Calu3 (cell line): ENCODE results near the gene PYCARD. TPM values are rescaled to one million over a fixed set of nuclear protein-coding genes. Genes with fewer than 3 reads are reported as not detected.

Source experiments
- BruUV-seq: library from RNA; stranded (reverse); fragments of 400-500 nt; replicated peaks from 2 replicates; lab custom pipeline; 2021; lab: Mats Ljungman, UMichigan
- CTCF ChIA-PET: fragments of 300-600 bp; sonication (Branson Sonifier 250); formaldehyde crosslinking; loops from one replicate; lab custom pipeline; 2022; ENCODE audit warnings: antibody characterized with exemption; lab: Charles Lee
- DNase-seq: peaks from one replicate; pipeline ENCODE4 v3.0.0; 2022
- H3K27ac Mint-ChIP-seq: one replicate; pipeline ENCODE4 v1.8.0; 2022; ENCODE audit warnings: mixed read lengths; ENCODE audit not compliant: unreplicated experiment
- H3K27me3 Mint-ChIP-seq: one replicate; pipeline ENCODE4 v1.8.0; 2022; ENCODE audit warnings: mixed read lengths; ENCODE audit not compliant: unreplicated experiment
- H3K36me3 Mint-ChIP-seq: one replicate; pipeline ENCODE4 v1.8.0; 2022; ENCODE audit warnings: mild to moderate bottlenecking, moderate library complexity, mixed read lengths; ENCODE audit not compliant: insufficient read depth, unreplicated experiment
- H3K4me1 Mint-ChIP-seq: one replicate; pipeline ENCODE4 v1.8.0; 2022; ENCODE audit warnings: mild to moderate bottlenecking, low read depth, mixed read lengths; ENCODE audit not compliant: unreplicated experiment
- H3K4me3 Mint-ChIP-seq: one replicate; pipeline ENCODE4 v1.8.0; 2022; ENCODE audit warnings: mild to moderate bottlenecking, low read depth, moderate library complexity, mixed read lengths; ENCODE audit not compliant: unreplicated experiment
- H3K9me3 Mint-ChIP-seq: one replicate; pipeline ENCODE4 v1.8.0; 2022; ENCODE audit warnings: low read depth, mixed read lengths; ENCODE audit not compliant: unreplicated experiment
- CTCF ChIP-seq: fragments of 200-600 bp; IDR thresholded peaks from one replicate; pipeline ENCODE4 v1.8.0; 2022; ENCODE audit warnings: antibody characterized with exemption; ENCODE audit not compliant: unreplicated experiment
- intact Hi-C: fragments of 100-400 bp; cut with micrococcal nuclease; formaldehyde crosslinking; loops from one replicate; pipeline ENCODE4 v1.10.0; 2022; ENCODE audit not compliant: unreplicated experiment
- total RNA-seq: library from RNA; stranded (reverse); gene quantifications from 2 replicates; pipeline ENCODE4 v1.2.3, GENCODE V29; 2022

The PYCARD gene
- total RNA-seq, 1 experiment from 2014 or later = 24.3 TPM

GRCh38 chr16:31190818-31191444 is 11.6 kb downstream of the PYCARD start:
- intact Hi-C loops = no loop called here
- no peaks in the 10 kb centered on the region for H3K9me3 Mint-ChIP-seq
- no peak for TF ChIP-seq CTCF
- CTCF ChIA-PET = no interaction called here
- BruUV-seq = no TSS peak
- H3K4me1 Mint-ChIP-seq = peaks cover 26% of the 10 kb centered on the region
- H3K27ac Mint-ChIP-seq = peak overlapping the region; percentile 65
- no peaks in the 10 kb centered on the region for H3K27me3 Mint-ChIP-seq
- no peak for DNase-seq
- peaks cover 100% of the 10 kb centered on the region for H3K36me3 Mint-ChIP-seq
- H3K4me3 Mint-ChIP-seq = no peak overlapping the region

- H3K27ac Mint-ChIP-seq = peak overlapping the region; percentile 65
- no peak overlapping the region for H3K4me3 Mint-ChIP-seq
- H3K9me3 Mint-ChIP-seq = no peaks in the 10 kb centered on the region
- no peak for TF ChIP-seq CTCF
- CTCF ChIA-PET = no interaction called here
- H3K27me3 Mint-ChIP-seq = no peaks in the 10 kb centered on the region
- BruUV-seq = no TSS peak
- intact Hi-C loops = no loop called here
- peaks cover 100% of the 10 kb centered on the region for H3K36me3 Mint-ChIP-seq
- no peak for DNase-seq
- peaks cover 35% of the 10 kb centered on the region for H3K4me1 Mint-ChIP-seq
These were observed 12.5 kb downstream of the PYCARD start for GRCh38 chr16:31190061-31190460.

GRCh38 chr16:31189412-31189778 is 13.2 kb downstream of the PYCARD start:
- no peaks in the 10 kb centered on the region for H3K9me3 Mint-ChIP-seq
- H3K27me3 Mint-ChIP-seq = no peaks in the 10 kb centered on the region
- H3K36me3 Mint-ChIP-seq = peaks cover 100% of the 10 kb centered on the region
- BruUV-seq = no TSS peak
- intact Hi-C loops = loop anchor here (10.0 kb wide), 1 partner anchor 195 kb away; no protein-coding TSS in a partner anchor
- peaks cover 42% of the 10 kb centered on the region for H3K4me1 Mint-ChIP-seq
- DNase-seq = no peak
- CTCF ChIA-PET = no interaction called here
- no peak for TF ChIP-seq CTCF
- no peak overlapping the region for H3K4me3 Mint-ChIP-seq
- peak overlapping the region; percentile 63 for H3K27ac Mint-ChIP-seq

- no peak for TF ChIP-seq CTCF
- intact Hi-C loops = loop anchor here (10.0 kb wide), 1 partner anchor 196 kb away; no protein-coding TSS in a partner anchor
- CTCF ChIA-PET = no interaction called here
- Mint-ChIP-seq H3K4me3 (no peak overlapping the region), H3K27me3 (no peaks in the 10 kb centered on the region), H3K9me3 (no peaks in the 10 kb centered on the region), H3K27ac (no peak overlapping the region), H3K4me1 (peaks cover 48% of the 10 kb centered on the region), H3K36me3 (peaks cover 100% of the 10 kb centered on the region)
- DNase-seq = no peak
- no TSS peak for BruUV-seq
These were observed 13.8 kb downstream of the PYCARD start for GRCh38 chr16:31188450-31189411.
